SK-N-SH treated with all-trans-retinoic acid at 6 μM for 48 hours (cell line): Measurements from ENCODE around the gene ZSCAN10.

Experiments
- ARNTL ChIP-seq: fragments of 450-650 bp; formaldehyde crosslinking; IDR thresholded peaks from 2 replicates; pipeline ENCODE4 v1.5.0; 2020; ENCODE audit warnings: low read depth, mild to moderate bottlenecking, moderate library complexity, borderline replicate concordance
- CREB5 ChIP-seq: fragments of 250-450 bp; sonication (Bioruptor Pico); IDR thresholded peaks from 2 replicates; pipeline ENCODE4 v1.5.1; 2020; ENCODE audit warnings: low read depth, mild to moderate bottlenecking, moderate library complexity
- ESRRG ChIP-seq: fragments of 250-450 bp; sonication (Bioruptor Pico); IDR thresholded peaks from 2 replicates; pipeline ENCODE4 v1.6.1; 2021; ENCODE audit warnings: mild to moderate bottlenecking
- GLIS3 ChIP-seq: fragments of 250-450 bp; sonication (Bioruptor Pico); IDR thresholded peaks from 2 replicates; pipeline ENCODE4 v1.5.0; 2020; ENCODE audit warnings: mild to moderate bottlenecking, moderate library complexity
- ISL1 ChIP-seq: fragments of 250-450 bp; sonication (Bioruptor Pico); IDR thresholded peaks from 2 replicates; pipeline ENCODE4 v2.1.2; 2022; ENCODE audit warnings: mild to moderate bottlenecking, moderate library complexity
- PPARA ChIP-seq: fragments of 250-450 bp; sonication (Bioruptor Pico); IDR thresholded peaks from 2 replicates; pipeline ENCODE4 v1.5.0; 2020; ENCODE audit warnings: mild to moderate bottlenecking, borderline replicate concordance
- RARB ChIP-seq: fragments of 250-450 bp; sonication (Bioruptor Pico); IDR thresholded peaks from 2 replicates; pipeline ENCODE4 v1.8.0; 2021; ENCODE audit warnings: mild to moderate bottlenecking, moderate library complexity
- TOX ChIP-seq: fragments of 250-450 bp; sonication (Bioruptor Pico); IDR thresholded peaks from 2 replicates; pipeline ENCODE4 v1.8.0; 2021; ENCODE audit warnings: mild to moderate bottlenecking, moderate library complexity, borderline replicate concordance
- ZC3H10 ChIP-seq: fragments of 250-450 bp; sonication (Bioruptor Pico); IDR thresholded peaks from 2 replicates; pipeline ENCODE4 v1.5.1; 2021; ENCODE audit warnings: mild to moderate bottlenecking, moderate library complexity
- ZFP3 ChIP-seq: fragments of 250-450 bp; sonication (Bioruptor Pico); IDR thresholded peaks from 2 replicates; pipeline ENCODE4 v1.5.0; 2020; ENCODE audit warnings: mild to moderate bottlenecking, moderate library complexity
- ZFP30 ChIP-seq: fragments of 450-650 bp; formaldehyde crosslinking; IDR thresholded peaks from 2 replicates; pipeline ENCODE4 v1.5.0; 2022; ENCODE audit warnings: mild to moderate bottlenecking, moderate library complexity
- ZNF565 ChIP-seq: fragments of 450-650 bp; formaldehyde crosslinking; conservative IDR thresholded peaks from 2 replicates; pipeline ENCODE4 v1.5.0; 2020; ENCODE audit warnings: low read depth, mild to moderate bottlenecking, moderate library complexity
- ZNF70 ChIP-seq: fragments of 450-650 bp; formaldehyde crosslinking; IDR thresholded peaks from 2 replicates; pipeline ENCODE4 v1.5.0; 2020; ENCODE audit warnings: mild to moderate bottlenecking, moderate library complexity
- TF ChIP-seq, protein P1 (sequence below): fragments of 250-450 bp; sonication (Bioruptor Pico); IDR thresholded peaks from 2 replicates; pipeline ENCODE4 v1.8.0; 2020; ENCODE audit warnings: mild to moderate bottlenecking, moderate library complexity, borderline replicate concordance

GRCh38 chr16:3049921-3050481 is 49.1 kb downstream of the ZSCAN10 start:
- TF ChIP-seq CREB5 (CRISPR knock-in tag), result no peak
- no peak for TF ChIP-seq ISL1 (CRISPR knock-in tag)
- no peak for TF ChIP-seq ZNF565 (CRISPR knock-in tag)
- TF ChIP-seq PPARA (CRISPR knock-in tag), result no peak
- TF ChIP-seq ESRRG (CRISPR knock-in tag), result no peak
- TF ChIP-seq ZC3H10 (CRISPR knock-in tag), result no peak
- TF ChIP-seq ZFP3 (CRISPR knock-in tag), result no peak
- TF ChIP-seq RARB (CRISPR knock-in tag), result no peak
- TF ChIP-seq TOX (CRISPR knock-in tag), result no peak
- TF ChIP-seq, protein P1, sequence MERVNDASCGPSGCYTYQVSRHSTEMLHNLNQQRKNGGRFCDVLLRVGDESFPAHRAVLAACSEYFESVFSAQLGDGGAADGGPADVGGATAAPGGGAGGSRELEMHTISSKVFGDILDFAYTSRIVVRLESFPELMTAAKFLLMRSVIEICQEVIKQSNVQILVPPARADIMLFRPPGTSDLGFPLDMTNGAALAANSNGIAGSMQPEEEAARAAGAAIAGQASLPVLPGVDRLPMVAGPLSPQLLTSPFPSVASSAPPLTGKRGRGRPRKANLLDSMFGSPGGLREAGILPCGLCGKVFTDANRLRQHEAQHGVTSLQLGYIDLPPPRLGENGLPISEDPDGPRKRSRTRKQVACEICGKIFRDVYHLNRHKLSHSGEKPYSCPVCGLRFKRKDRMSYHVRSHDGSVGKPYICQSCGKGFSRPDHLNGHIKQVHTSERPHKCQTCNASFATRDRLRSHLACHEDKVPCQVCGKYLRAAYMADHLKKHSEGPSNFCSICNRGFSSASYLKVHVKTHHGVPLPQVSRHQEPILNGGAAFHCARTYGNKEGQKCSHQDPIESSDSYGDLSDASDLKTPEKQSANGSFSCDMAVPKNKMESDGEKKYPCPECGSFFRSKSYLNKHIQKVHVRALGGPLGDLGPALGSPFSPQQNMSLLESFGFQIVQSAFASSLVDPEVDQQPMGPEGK (CRISPR knock-in tag), result no peak
- no peak for TF ChIP-seq ZFP30 (CRISPR knock-in tag)
- no peak for TF ChIP-seq ARNTL
- TF ChIP-seq GLIS3 (CRISPR knock-in tag), result no peak
- TF ChIP-seq ZNF70 (CRISPR knock-in tag), result no peak
